Brain microvascular endothelial cell (primary cell): ENCODE measurements around the gene ASB9.

Experiments
- DNase-seq: peaks from one replicate; pipeline ENCODE4 v3.0.0-alpha.2; 2020
- H3K27ac ChIP-seq: fragments of 250-450 bp; sonication (Bioruptor Pico); 2 replicates; pipeline ENCODE4 v1.5.1; 2020; ENCODE audit warnings: mild to moderate bottlenecking, moderate library complexity
- H3K27me3 ChIP-seq: fragments of 250-450 bp; sonication (Bioruptor Pico); replicated peaks from 2 replicates; pipeline ENCODE4 v1.5.1; 2020; ENCODE audit warnings: mild to moderate bottlenecking
- H3K36me3 ChIP-seq: fragments of 250-450 bp; sonication (Bioruptor Pico); replicated peaks from 2 replicates; pipeline ENCODE4 v1.5.1; 2020; ENCODE audit warnings: mild to moderate bottlenecking
- H3K4me3 ChIP-seq: 2 replicates; pipeline ENCODE4 v1.5.1; 2011; ENCODE audit warnings: low read depth, mild to moderate bottlenecking, control low read depth, low read length, moderate library complexity
- in situ Hi-C: cut with HindIII; loops from 2 replicates; pipeline ENCODE4 v1.10.0; 2017; ENCODE audit warnings: low sequenced_read_pairs, low pct_ligation_motif_present
- TF ChIP-seq, protein P1 (sequence below): IDR thresholded peaks from 2 replicates; pipeline ENCODE4 v1.5.1; 2011; ENCODE audit warnings: low read depth, mild to moderate bottlenecking, moderate library complexity, low read length, control low read depth, inconsistent platforms; ENCODE audit errors: missing control alignments

The ASB9 gene

DNA sequence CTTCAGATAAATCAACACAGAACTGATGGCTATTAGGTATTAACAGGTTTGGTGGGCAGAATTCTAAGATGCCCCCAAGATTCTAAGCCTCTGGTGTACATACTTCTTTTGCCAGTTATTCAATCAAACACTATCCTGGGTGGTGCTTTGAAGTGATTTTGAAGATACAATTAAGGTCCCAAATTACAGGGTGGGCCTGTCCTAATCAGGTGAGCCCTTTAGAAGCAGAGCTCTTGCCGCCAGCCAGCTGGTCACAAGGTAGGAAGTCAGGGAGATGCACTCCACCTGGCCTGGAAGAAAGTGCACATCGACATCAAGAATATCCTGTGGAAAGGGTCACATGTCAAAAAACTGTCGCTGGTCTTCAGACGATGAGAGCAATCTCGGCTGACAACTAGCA, 29.5 kb downstream of the ASB9 start:
- no peaks in the 10 kb centered on the region for H3K36me3 ChIP-seq
- in situ Hi-C loops: no loop called here
- DNase-seq: no peak
- H3K4me3 ChIP-seq: no peak overlapping the region
- no peaks in the 10 kb centered on the region for H3K27me3 ChIP-seq
- H3K27ac ChIP-seq: no peak overlapping the region
- TF ChIP-seq, protein P1, sequence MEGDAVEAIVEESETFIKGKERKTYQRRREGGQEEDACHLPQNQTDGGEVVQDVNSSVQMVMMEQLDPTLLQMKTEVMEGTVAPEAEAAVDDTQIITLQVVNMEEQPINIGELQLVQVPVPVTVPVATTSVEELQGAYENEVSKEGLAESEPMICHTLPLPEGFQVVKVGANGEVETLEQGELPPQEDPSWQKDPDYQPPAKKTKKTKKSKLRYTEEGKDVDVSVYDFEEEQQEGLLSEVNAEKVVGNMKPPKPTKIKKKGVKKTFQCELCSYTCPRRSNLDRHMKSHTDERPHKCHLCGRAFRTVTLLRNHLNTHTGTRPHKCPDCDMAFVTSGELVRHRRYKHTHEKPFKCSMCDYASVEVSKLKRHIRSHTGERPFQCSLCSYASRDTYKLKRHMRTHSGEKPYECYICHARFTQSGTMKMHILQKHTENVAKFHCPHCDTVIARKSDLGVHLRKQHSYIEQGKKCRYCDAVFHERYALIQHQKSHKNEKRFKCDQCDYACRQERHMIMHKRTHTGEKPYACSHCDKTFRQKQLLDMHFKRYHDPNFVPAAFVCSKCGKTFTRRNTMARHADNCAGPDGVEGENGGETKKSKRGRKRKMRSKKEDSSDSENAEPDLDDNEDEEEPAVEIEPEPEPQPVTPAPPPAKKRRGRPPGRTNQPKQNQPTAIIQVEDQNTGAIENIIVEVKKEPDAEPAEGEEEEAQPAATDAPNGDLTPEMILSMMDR: no peak

DNA sequence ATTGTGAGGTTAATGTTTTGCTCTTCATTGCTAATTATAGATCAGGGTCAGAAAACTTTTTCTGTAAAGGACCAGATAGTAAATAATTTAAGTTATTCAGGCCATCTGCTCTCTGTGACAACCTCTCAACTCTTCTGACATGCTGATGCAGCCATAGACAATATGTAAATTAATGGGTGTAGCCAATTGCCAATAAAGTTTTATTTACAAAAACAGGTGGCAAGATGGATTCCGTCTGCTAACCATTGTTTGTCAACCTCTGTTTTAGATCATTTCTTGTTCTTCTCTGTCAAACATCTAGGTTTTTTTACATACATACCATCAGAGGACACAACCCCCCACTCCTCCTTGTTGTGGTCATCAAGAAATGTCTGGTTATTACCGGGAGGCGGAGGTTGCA, 33.7 kb downstream of the ASB9 start:
- TF ChIP-seq, protein P1: no peak
- Histone ChIP-seq H3K27me3 (no peaks in the 10 kb centered on the region), H3K4me3 (no peak overlapping the region), H3K36me3 (no peaks in the 10 kb centered on the region), H3K27ac (no peak overlapping the region)
- in situ Hi-C loops: no loop called here
- no peak for DNase-seq

DNA sequence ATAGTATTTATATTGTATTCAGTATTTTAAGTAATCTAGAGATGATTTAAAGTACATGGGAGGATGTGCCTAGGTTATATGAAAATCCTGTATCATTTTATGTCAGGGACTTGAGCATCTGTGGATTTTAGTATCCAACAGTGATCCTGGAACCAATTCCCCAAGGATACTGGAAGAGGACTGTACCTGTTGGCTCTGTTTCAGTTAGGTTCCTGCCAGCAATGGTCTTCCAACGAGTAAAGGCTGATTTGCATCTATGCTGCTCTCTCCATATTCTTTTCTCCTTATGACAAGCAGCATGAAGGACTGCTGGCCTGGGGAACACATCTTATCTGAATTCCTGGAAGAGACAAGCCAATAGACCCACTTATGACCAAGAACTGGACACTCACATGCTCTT, 34.9 kb downstream of the ASB9 start:
- Histone ChIP-seq H3K27ac (no peak overlapping the region), H3K27me3 (no peaks in the 10 kb centered on the region), H3K4me3 (no peak overlapping the region), H3K36me3 (no peaks in the 10 kb centered on the region)
- DNase-seq: no peak
- TF ChIP-seq, protein P1: no peak
- in situ Hi-C loops: no loop called here

DNA sequence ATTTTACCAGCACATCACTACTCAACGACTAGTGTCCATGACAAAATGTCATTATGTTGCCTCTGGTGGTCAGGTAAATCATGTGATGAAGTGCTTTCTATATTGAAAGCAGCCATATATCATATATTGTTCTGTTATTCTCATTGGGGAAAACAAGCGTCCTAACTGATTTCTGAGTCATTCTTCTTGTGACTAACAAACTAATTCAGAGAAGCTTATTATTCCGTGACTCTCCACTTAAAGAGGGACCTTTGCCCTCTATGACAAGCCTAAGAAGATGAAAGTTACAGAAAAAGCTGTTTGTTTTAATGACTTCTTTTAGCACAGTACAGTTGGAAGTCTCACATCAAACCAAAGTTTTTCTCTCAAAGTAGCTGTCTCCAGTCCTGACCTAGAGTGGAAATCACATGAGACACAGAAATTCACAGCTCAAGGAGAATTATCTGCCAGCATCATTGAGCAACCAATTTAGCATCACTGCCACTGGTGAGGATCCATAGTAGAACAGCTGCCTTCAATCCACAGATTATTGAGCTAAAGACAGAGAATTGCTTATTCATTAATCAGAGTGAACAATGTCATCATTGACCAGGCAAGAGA, 36.4 kb downstream of the ASB9 start:
- DNase-seq: no peak
- H3K36me3 ChIP-seq: no peaks in the 10 kb centered on the region
- in situ Hi-C loops: no loop called here
- H3K27ac ChIP-seq: no peak overlapping the region
- no peak overlapping the region for H3K4me3 ChIP-seq
- TF ChIP-seq, protein P1: no peak
- H3K27me3 ChIP-seq: no peaks in the 10 kb centered on the region

DNA sequence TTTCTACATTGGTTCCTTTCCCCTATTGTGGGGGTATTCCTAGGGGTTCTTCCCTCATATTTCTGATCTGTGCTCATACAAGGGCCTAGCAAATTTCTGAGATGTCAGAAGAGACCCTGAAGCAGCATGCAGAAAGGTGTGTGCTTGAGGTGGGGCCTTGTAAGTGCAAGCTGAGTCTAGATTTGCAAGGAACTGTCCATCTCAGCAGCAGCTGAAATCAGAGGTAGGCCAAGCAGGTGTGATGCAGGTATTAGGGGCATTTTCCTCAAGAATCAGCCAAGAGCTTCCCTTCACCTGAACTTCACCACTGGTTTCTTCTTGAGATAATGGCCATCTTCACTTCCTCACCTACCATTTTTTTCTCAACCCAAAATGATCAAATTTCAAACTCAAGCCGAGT, 45.1 kb downstream of the ASB9 start:
- in situ Hi-C loops: no loop called here
- no peak overlapping the region for H3K27ac ChIP-seq
- no peak for DNase-seq
- no peaks in the 10 kb centered on the region for H3K36me3 ChIP-seq
- H3K4me3 ChIP-seq: no peak overlapping the region
- H3K27me3 ChIP-seq: no peaks in the 10 kb centered on the region
- TF ChIP-seq, protein P1: no peak

DNA sequence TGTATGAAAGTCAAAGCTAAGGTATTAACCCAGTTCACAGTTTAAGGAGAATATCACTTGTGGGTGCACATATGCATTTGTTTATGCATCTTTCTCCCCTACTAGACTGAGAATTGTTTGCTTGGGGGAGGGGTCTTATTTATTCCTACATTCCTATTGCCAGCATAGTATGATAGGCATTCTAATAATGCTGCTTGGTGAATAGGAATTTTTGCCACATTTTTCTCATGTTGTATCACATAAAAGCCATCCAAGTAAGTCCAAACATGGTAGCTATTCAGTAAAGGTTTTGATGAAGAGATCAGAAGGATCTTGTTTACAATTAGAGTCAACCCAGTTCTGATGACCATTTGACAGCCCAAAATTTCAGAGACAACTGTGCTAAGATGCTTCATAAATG, 48.6 kb downstream of the ASB9 start:
- Histone ChIP-seq H3K36me3 (no peaks in the 10 kb centered on the region), H3K27ac (no peak overlapping the region), H3K27me3 (no peaks in the 10 kb centered on the region), H3K4me3 (no peak overlapping the region)
- TF ChIP-seq, protein P1: no peak
- in situ Hi-C loops: no loop called here
- DNase-seq: no peak
